ENCODE results near the gene SUSD3. TPM values are rescaled to one million over a fixed set of nuclear protein-coding genes. Genes with fewer than 3 reads are reported as not detected.

SUSD3 gene
- total RNA-seq, 1 experiment from 2014 or later, result not detected

DNA sequence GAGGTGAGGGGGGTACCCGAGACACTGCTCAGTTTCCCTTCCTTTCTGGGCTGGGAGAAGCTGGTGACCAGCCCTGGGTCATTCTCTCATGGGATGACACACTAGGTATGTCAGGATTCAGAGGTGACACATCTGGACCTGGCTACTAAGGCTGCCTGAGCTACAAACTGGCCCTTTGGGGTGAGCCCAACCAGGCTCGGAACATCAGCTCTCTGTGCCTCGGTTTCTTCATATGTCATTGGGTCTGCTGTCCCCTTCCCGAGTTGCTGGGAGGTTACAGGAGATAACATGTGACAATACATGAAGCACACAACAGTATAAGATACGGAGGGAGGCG lies 49.3 kb downstream of the SUSD3 start:
- intact Hi-C loops (cut with micrococcal nuclease; ENCODE audit: unreplicated experiment), result no loop called here
- POLR2A ChIA-PET (ENCODE audit: low non-redundant PET), result no interaction called here
- no peak for DNase-seq (ENCODE audit: low spot score)
- H3K27ac ChIP-seq (ENCODE audit: low read depth, low read length, poor library complexity, severe bottlenecking), result no peak overlapping the region
- BruUV-seq (replicated peaks), result no TSS peak
- no peaks in the 10 kb centered on the region for H3K27me3 ChIP-seq (replicated peaks; ENCODE audit: insufficient read depth, low read depth, low read length, poor library complexity)
- no peak overlapping the region for H3K4me3 ChIP-seq (ENCODE audit: low read depth, low read length, poor library complexity, severe bottlenecking)
- no peaks in the 10 kb centered on the region for H3K4me1 ChIP-seq (ENCODE audit: insufficient read depth, low read length, poor library complexity, severe bottlenecking)
- TF ChIP-seq, protein P1, sequence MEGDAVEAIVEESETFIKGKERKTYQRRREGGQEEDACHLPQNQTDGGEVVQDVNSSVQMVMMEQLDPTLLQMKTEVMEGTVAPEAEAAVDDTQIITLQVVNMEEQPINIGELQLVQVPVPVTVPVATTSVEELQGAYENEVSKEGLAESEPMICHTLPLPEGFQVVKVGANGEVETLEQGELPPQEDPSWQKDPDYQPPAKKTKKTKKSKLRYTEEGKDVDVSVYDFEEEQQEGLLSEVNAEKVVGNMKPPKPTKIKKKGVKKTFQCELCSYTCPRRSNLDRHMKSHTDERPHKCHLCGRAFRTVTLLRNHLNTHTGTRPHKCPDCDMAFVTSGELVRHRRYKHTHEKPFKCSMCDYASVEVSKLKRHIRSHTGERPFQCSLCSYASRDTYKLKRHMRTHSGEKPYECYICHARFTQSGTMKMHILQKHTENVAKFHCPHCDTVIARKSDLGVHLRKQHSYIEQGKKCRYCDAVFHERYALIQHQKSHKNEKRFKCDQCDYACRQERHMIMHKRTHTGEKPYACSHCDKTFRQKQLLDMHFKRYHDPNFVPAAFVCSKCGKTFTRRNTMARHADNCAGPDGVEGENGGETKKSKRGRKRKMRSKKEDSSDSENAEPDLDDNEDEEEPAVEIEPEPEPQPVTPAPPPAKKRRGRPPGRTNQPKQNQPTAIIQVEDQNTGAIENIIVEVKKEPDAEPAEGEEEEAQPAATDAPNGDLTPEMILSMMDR (conservative IDR thresholded peaks at IDR 0.05; ENCODE audit: low read depth, low read length), result no peak
- no peak for TF ChIP-seq EZH2 (IDR thresholded peaks at IDR 0.05; ENCODE audit: borderline replicate concordance, low read depth, low read length, poor library complexity, severe bottlenecking)
- no peaks in the 10 kb centered on the region for H3K9me3 ChIP-seq (ENCODE audit: low read depth, low read length, poor library complexity, severe bottlenecking)
- H3K36me3 ChIP-seq (ENCODE audit: insufficient read depth, low read length, poor library complexity, severe bottlenecking), result no peaks in the 10 kb centered on the region
- CTCF ChIA-PET, result no interaction called here

DNA sequence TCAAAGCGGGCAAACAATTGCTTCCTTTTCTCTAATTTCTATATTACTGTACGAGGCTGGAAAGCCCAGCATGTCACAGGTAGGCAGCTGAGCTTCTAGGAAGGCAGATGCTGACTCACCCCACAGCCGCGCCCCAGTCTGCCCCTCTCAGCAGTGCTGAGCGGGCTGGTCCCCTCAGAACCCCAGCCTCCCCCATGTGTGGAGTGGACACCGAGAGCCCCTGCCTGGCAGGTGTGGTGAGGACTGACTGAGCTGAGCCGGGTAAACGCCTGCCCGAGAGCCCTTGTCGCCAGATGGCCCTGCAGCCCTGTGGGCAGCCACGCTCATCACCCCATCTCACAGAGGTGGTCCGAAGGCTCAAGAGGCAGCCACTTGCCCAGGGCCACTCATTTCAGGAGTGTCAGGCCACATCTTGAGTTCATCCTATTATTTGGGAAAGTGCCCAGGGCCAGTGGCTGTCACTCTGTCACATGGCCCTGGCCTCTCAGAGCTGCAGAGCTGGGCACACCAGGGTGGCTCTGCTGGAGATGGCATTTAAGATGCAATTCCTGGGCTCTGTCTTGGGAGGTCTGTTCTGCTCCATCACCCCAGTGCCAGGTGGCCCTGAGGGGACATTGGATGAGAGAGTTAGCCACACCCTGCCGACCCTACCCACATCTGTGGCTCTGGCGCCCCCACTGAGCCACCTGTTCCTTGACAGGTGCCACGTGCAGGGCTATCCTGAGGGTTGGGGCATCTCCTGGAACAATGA lies 50.0 kb downstream of the SUSD3 start:
- H3K27ac ChIP-seq (ENCODE audit: low read depth, low read length, poor library complexity, severe bottlenecking), result no peak overlapping the region
- TF ChIP-seq, protein P1 (conservative IDR thresholded peaks at IDR 0.05; ENCODE audit: low read depth, low read length), result no peak
- TF ChIP-seq EZH2 (IDR thresholded peaks at IDR 0.05; ENCODE audit: borderline replicate concordance, low read depth, low read length, poor library complexity, severe bottlenecking), result no peak
- no peak for DNase-seq (ENCODE audit: low spot score)
- H3K36me3 ChIP-seq (ENCODE audit: insufficient read depth, low read length, poor library complexity, severe bottlenecking), result no peaks in the 10 kb centered on the region
- no peaks in the 10 kb centered on the region for H3K27me3 ChIP-seq (replicated peaks; ENCODE audit: insufficient read depth, low read depth, low read length, poor library complexity)
- no TSS peak for BruUV-seq (replicated peaks)
- H3K9me3 ChIP-seq (ENCODE audit: low read depth, low read length, poor library complexity, severe bottlenecking), result no peaks in the 10 kb centered on the region
- ChIA-PET CTCF (interaction anchor here (0.6 to 1.0 kb wide), 4 partner anchors 11 to 465 kb away, joined by 3 to 7 read pairs (median 6); no protein-coding TSS in a partner anchor), POLR2A (ENCODE audit: low non-redundant PET) (no interaction called here)
- H3K4me1 ChIP-seq (ENCODE audit: insufficient read depth, low read length, poor library complexity, severe bottlenecking), result no peaks in the 10 kb centered on the region
- intact Hi-C loops (cut with micrococcal nuclease; ENCODE audit: unreplicated experiment), result no loop called here
- no peak overlapping the region for H3K4me3 ChIP-seq (ENCODE audit: low read depth, low read length, poor library complexity, severe bottlenecking)

DNA sequence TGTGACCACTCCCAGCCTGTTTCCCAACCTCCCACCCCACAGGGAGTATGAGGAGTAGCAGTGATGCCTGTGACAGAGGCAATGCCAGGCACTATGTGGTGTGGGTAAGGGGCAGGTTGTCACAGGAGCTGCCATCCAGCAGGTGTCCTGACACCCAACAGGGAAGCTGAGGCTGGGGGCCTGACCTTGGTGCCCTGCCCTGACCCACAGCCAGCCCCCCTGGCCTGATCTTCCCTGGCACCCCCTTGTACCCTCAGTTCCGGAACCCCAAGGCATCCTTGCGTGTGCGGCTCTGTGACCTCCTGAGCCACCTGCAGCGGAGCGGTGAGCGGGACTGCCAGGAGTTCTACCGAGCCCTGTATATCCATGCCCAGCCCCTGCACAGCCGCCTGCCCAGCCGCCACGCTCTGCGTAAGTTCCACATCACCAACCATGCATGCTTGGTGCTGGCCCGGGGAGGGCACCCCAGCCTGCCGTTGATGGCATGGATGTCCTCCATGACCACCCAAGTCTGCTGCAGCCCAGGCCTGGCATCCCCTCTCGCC lies 51.9 kb downstream of the SUSD3 start:
- Histone ChIP-seq H3K9me3 (ENCODE audit: low read depth, low read length, poor library complexity, severe bottlenecking) (no peaks in the 10 kb centered on the region), H3K27ac (ENCODE audit: low read depth, low read length, poor library complexity, severe bottlenecking) (no peak overlapping the region), H3K27me3 (replicated peaks; ENCODE audit: insufficient read depth, low read depth, low read length, poor library complexity) (no peaks in the 10 kb centered on the region), H3K36me3 (ENCODE audit: insufficient read depth, low read length, poor library complexity, severe bottlenecking) (no peaks in the 10 kb centered on the region), H3K4me3 (ENCODE audit: low read depth, low read length, poor library complexity, severe bottlenecking) (no peak overlapping the region), H3K4me1 (ENCODE audit: insufficient read depth, low read length, poor library complexity, severe bottlenecking) (no peaks in the 10 kb centered on the region)
- no TSS peak for BruUV-seq (replicated peaks)
- ChIA-PET CTCF (no interaction called here), POLR2A (ENCODE audit: low non-redundant PET) (no interaction called here)
- intact Hi-C loops (cut with micrococcal nuclease; ENCODE audit: unreplicated experiment), result no loop called here
- TF ChIP-seq EZH2 (IDR thresholded peaks at IDR 0.05; ENCODE audit: borderline replicate concordance, low read depth, low read length, poor library complexity, severe bottlenecking), result no peak
- TF ChIP-seq, protein P1 (conservative IDR thresholded peaks at IDR 0.05; ENCODE audit: low read depth, low read length), result no peak
- DNase-seq (ENCODE audit: low spot score), result no peak

All from A673 (cell line).